ENCODE results near the gene MR1.
"Not testable (repeated sequence)": the region's sequence is repeated elsewhere in the genome, so short reads cannot be mapped to it uniquely, and the experiment has no call there.

The MR1 gene

DNA sequence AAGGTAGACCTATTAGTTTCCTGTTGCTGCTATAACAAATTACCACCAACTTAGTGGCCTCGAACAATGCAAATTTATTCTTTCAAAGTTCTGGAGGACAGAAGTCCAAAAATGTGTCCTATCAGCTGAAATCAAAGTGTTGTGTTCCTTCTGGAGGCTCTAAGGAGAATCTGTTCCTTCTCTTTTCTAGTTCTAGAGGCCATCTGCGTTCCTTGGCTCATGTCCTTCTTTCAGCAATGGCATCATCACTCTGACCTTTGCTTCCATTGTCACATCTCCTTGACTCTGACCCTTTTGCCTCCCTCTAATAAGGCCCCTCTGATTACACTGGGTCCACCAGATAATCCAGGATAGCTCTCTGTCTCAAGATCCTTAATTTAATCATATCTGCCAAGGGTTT lies 1.2 kb upstream of the MR1 start:
- DNase-seq, result no peak

DNA sequence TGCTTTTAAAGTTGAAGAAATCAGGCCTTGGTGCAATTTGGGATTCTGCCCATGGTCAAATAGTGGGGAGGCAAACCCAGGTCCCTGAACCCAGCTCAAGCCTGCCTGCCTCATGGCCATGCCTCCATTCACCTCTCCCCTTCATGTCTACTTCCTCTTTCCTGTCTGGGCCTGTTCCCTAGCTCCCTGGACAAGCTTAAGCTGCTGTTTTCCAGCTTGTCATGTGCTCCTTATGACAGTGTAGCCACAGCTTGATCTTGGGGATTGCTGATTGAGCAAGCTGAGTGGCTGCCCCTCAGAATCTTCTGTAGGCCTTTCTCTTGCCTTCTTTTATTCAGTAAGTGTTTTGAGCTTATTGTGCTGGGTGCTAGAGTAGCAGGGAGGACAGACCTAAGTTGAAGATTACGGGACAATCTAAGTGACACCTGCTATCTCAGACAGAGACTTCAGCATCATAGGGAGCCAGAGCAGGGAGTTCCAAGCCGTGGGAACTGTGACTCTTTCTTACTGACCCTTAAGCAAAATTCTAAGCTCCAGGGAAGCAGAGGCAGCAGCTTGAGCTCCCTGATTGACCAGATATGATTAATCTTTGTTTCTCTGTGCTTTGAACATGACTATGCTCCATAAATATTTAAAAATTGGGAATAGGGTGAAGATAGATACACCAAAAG lies 520 bp upstream of the MR1 start:
- DNase-seq, result peak in 1 of 2 donors; percentile 44

DNA sequence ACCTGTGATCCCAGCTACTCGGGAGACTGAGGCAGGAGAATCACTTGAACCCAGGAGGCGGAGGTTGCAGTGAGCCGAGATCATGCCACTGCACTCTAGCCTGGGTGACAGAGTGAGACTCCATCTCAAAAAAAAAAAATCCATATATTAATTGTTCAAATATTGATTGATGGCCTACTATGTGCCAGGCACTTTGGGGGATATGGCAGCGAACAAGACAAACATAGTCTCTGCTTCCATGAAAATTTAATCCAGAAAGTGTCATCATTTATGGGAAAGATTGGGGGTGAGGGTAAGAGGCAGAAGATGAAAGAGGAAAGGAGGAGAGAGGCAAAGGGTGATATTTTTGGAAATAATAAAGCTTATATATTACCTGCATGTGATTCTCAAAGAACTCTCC lies 1.4 kb downstream of the MR1 start:
- DNase-seq, result not testable (repeated sequence)

DNA sequence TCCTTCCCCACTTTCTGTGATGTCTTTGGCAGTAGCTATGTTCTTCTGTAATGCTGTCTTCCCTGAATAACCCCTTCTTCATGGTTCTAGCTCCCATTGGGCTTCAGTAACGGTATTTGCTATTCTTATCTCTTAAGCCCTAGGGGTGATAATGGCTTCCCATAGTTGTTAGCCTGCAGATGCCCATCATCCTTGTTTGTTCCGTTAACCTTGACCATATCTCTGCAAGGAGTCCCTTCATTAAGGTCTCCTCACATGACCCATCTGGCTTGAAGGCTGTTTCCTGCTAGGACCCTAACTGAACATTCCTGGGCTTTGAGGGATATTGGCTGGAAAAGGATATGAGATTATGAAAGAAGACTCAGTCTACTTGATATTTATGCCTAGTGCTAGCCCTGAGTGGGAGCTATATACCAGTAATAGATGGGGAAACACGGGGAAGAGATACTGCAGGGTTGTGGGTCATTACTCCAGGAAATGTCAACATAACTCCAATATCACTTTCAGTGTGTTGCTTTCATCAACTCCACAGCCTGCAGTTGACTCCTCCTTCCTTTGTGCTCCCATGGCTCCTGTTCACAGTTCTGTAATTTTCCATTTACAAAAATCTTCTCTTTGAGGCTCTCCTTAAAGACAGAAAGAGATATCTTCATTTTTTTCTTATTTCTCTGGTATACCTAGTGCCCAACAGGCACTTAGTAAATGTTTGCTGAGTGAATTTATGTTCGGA lies 2.5 kb downstream of the MR1 start:
- no peak for DNase-seq

DNA sequence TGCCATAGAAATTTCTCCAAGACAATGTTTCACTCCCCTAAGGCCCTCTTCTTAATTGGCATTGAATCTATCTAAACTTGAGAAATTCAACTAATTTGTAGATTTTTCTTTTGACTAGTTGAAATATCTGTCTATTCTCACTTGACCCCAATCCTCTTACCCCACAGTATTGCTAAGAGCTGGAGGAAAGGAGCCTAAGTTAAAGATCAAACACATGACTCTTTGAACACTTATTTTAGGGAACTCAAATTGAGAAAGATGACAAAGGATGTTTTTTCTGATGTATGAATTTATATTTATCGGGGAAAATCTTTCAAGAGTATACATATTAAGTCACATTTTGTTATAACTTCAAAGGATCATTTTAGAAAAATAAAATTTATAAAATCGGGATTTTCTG lies 3.6 kb downstream of the MR1 start:
- DNase-seq, result no peak

DNA sequence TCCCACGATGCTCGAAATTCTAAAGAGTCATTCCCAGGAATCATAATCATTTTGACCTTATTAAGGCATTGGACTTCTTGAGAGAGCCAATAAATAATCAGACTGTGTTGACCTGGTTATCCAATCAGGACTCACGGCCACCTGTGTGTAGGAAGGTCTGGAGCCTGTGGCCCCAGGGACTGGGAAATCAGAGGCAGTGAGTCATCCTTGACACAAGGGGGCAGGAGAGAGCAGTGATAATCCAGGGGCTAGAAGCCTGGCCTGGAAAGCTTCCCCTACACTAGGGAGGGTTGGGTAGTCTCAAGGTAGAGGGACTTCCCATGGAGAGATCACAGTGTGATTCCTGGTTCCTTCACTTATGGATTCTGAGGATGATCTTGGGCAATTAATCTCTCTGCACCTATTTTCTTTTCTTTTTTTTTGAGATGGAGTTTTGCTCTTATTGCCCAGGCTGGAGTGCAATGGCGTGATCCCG lies 4.7 kb downstream of the MR1 start:
- peak; percentile 65 to 79 for DNase-seq

DNA sequence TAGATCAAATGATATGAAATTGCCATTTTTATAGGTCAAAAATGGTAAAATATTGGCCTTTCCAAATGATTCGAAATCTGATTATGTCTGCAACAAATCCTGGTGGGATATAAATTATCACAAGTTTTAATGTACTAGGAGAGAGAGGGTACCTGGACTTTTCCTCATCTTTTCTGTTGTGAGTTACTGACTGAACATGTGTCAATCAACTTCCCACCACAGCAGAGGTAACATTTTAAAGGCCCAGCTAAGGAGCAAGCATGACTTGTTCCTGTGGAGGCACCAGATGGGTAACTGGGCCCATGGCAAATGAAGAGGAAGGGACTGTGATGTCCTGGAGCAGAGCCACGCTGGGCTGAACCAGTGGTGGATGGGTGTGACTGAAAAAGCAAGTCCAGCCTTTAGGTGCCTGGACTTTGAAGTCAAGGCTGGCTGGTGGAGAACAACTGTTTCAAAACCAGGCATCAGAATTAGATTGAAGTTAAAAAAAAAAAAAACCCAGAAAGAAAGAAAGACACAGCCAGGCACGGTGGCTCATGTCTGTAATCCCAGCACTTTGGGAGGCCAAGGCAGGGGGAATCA lies 6.6 kb downstream of the MR1 start:
- DNase-seq, result no peak

DNA sequence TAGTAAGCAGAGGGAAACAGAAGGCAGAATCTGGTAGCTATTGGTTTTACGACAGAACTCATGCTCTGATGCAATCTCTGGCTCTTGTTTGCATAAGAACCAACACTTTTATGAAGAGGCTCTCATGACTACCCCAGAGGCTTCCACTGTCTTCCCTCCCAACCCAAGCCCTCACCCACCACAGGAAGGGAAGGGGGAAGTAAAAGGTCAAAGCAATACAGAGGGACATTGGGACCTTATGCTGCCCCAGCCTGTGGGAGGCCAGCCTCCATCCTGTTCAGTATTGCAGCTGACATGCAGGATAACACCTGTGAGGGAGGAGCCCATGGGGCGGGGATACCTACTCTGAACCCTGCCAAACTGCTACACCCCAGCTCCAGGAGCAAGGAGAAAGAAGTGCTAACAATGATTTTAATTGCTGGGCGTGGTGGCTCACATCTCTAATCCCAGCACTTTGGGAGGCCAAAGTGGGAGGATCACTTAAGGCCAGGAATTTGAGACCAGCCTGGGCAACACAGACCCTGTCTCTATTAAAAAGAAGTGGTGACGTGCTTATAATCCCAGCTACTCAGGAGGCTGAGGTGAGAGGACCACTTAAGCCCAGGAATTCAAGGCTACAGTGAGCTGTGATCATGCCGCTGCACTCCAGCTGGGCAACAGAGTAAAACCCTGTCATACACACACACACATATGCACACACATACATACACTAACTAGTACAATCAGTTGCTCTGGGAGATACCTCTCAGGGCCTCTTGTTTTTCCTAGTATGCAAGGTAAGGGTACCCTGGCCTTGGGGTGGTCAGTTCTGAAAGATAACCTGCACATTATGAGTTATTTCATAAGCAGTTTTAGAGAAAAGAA lies 9.5 kb downstream of the MR1 start:
- DNase-seq, result peak in 1 of 2 donors; percentile 60

DNA sequence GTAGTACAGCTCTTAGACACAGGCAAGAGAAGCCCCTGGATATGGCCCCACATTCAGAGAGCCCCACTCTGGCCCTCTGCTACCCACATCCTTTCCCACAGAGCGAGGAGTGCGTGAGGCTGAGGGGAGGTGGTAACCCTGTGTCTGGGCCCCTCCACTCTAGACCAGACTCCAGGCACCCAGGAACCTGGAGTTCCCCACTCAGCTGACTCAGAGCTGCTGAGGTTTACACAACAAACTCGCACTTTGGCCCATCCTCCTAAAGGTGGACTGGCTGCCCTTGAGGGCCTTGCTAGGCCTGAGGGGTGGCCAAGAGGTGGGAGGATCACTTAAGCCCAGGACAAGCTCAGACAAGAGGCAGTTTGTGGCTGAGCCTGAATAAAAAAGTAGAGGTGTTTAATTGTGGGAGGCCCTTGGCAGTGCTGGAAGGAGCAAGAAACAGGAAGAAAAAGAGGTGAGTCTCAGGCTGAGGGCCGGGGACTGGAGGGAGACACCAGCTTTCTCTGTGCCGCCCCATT lies 10.7 kb downstream of the MR1 start:
- DNase-seq, result peak; percentile 30 to 70

DNA sequence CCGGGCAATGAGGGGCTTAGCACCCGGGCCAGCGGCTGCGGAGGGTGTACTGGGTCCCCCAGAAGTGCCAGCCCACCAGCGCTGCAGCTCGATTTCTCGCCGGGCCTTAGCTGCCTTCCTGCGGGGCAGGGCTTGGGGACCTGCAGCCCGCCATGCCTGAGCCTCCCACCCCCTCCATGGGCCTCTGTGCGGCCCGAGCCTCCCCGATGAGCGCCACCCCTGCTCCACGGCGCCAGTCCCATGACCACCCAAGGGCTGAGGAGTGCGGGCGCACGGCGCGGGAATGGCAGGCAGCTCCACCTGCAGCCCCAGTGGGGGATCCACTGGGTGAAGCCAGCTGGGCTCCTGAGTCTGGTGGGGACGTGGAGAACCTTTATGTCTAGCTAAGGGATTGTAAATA lies 12.2 kb downstream of the MR1 start:
- not testable (repeated sequence) for DNase-seq

DNA sequence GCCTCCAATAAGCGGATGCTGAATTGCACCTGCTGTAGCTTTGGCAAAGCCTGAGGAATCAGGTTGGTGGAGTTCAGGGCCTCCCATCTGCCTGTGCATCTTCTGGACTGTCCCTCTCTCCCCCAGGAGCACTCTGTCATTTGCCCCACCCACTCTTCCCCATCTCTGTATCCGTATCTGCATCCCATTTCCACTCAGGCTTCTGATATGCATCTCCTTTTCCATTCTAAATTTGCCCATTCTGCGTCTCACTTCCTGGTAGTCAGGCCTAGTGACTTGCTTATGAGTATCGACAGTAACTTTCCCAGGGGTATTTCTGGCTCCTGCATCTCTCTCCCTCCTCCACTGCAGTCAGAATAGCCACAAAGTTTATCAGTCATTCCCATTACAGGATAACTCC lies 15.6 kb downstream of the MR1 start:
- DNase-seq, result no peak

DNA sequence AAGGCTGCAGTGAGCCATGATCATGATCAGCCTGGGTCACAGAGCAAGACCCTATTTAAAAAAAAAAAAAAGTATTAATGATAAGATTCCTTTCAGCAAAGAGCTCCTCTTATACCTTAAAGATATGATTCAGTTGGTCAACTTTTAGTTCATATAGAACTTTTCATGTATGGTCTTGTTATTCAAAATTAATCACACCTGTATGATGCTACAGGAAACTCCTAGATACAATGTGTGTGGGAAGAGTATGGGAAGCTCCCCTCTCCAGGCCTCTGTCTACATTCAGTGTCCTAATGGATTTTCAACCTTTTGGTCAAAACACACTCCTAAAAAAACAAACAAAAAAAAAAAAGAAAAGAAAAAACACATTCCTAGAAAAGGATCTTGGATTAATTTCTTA lies 17.1 kb downstream of the MR1 start:
- DNase-seq, result no peak

DNA sequence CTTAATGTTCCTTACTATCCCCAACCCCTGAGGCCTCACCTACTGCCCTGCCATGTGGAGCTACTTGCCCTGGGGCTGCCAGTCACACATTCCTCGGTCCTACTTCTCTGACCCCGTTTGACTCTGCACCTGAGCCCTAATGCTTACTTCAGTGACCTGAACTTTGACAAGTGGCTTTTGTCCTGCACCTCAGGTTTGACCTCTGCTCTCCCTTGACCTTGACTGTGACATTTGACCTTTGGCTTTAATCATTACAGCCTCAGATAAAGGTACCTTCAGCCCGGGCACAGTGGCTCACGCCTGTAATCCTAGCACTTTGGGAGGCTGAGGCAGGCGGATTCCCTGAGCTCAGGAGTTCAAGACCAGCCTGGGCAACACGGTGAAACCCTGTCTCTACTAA lies 22.8 kb downstream of the MR1 start:
- no peak for DNase-seq

DNA sequence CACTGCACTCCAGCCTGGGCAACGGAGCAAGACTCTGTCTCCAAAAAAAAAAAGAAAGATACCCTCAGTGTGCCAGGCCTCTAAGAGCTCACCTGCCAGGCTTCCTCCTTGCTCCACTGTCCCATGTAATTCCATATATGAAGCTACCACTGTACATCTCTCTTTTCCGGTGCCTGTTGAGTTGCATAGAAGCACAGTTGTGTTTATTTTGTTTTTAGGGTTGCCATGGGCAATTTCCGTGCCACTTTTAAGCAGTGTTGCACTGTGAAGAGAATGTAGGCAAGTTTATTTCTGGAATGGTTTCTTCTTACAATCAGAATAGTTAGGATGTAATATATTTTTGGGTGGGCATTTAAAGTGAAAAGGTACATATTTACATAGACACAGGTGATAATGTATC lies 23.3 kb downstream of the MR1 start:
- DNase-seq, result no peak

DNA sequence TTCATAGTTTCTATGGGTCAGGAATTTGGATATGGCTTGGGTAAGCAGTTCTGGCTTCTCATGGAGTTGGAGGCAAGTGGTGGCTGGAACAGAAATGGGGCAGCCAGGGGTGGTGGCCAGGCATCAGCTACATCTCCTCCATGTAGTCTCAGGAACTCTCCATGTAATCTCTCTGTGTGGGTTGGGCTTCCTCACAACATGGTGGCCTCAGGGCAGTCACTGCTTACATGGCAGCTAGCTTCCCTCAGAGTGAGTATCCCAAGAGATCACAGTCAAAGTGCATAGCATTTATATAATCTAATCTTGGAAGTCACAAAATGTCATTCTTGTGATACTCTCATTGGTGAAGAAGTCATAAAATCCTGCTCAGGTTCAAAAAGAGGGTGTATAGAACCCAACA lies 25.7 kb downstream of the MR1 start:
- DNase-seq, result no peak

DNA sequence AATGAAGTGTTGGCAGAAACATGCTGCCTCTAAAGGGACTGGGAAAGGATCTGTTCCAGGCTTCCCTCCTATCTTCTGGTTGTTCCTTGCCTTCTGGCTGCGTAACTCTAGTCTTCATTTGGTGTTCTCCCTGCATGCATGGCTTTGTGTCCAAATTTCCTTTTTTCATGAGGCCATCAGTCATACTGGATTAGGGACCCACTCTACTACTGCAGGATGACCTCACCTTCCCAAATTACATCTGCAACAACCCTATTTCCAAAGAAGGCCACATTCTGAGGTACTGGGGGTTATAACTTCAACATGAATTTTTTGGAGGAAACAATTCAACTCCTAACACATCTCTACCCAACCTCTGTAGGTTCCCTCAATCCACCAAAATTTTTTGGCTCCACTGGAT lies 26.3 kb downstream of the MR1 start:
- no peak for DNase-seq

DNA sequence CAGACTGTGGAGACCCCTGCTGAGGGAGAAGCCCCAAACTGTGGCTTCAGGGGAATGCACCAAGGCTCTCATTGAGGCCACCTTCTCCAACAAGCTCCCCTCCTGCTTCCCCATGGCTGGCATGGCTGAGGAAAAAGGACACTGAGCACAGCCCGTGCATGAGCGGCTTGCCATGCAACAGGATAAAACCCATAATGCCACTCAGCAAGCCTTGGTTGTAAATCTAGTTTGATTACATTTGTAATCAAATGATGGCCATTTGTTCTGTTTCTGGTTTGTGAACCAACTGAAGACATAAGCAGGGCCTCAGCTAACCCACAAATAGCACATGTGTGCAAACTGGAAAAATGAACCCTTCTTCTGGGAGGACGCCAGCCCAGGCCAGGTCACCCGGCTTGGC lies 27.2 kb downstream of the MR1 start:
- DNase-seq, result not testable (repeated sequence)

DNA sequence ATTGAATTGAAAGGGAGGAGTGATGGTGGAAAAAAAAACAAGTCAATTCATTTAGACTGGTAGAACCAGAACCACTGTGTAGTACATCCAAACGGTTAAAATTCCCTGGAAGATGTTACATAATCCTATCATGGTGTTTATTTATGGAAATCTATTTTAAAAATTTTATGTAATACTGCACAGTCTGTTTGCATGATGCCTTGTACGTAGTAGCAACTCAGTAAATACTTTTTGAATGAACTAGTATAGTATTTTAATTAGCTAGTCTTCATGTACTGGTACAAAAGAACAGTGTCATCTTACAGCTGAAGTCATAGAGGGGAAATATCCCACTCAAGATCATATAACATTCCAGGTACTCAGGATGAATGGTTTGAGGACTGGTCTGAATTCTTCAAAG lies 27.7 kb downstream of the MR1 start:
- no peak for DNase-seq

DNA sequence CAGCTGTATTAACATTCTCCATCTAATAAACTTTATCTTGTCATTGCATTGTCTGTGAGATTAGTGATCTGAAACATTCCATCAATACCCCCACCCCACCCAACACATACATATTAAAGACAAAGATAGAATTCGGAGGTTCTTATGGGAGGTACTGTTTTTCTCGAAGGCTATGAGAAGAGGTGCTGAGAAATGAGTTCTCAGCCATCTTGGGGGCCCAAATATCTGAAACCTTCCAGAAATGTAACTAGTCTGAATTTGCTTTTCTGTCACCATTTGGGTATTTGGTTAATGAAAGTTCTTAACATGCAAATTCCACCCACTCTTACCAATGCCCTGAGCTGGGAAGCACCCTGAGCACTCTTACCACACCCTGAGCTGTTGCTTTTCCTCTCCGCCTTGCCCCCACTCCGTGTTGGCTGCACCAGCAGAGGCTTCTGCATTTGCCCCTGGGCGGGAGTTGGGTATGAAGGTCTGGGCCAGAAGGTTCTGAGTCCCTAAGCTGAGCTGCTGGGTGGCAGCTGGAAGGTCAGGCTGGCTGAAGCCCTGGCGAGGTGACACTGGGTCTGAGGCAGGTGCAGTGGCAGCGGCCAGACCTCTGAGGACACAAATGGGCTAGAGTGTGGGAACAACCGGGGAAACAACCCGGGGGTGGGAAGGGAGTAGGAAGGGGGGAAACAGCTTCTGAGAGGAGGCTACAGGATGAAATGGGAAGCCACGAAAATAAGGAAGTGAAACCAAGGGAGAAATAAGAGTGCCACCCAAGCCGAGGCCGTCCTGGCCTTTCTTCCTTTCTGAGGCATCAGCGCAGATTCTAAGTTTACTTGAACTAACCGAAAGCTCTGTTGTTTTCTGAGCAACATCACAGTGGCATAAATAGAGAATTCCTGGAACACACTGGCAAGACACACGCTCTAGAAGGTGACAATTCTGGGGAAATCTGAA lies 28.4 kb downstream of the MR1 start:
- DNase-seq, result peak in 1 of 2 donors; percentile 61

DNA sequence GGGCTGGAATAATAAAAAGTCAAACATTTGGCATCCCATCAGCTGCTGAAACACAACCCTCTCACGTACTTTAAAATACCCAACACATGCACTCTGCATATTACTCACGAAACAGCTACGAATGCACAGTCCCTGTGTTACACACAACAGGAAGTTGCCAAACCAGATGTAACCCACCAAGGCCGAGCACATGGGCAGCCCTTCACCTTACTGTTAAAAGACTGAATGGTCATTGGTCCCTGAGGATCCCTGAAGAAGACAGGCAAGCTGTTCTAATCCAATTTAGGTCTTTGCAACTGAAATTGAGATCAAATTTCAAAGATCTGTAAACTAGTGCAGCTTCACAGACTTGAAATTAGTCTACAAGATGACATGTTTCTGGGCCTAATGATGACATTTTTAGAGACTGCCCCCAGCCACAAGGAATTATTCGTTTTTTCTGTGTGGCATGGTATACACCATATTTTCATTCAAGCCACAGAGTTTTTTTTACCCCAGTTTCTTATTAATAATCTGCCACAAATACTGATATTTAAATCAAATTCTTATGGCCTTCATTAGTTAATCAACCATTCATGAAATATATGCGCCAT lies 29.1 kb downstream of the MR1 start:
- peak; percentile 26 to 49 for DNase-seq

DNA sequence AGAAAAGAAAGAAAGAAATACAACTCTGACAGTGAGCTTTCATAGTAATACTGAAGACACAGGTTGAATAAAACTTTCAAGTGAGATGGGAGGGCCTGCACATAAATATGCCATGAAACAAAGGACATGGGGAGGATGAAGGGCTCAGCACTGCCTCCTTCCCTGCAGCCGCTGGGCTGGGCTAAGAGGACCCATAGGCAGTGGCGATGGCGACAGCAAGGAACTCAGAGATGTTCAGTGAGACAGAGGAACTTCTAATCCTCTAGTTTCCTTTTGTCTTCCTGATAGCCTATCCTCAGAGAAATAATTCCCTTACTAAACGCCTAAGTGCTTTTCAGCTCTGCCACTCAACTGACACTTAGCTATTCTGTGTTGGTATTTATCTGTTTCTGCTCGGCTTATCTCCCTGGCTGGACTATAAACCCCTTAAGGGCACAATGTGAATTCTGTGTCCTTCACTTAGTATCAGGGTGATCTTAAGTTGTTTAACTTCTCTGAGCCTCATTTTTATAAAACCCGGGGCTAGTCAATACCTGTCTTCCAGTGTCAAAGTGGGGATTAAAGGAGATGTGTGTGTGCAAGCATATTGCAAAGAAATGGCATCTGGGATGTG lies 30.3 kb downstream of the MR1 start:
- no peak for DNase-seq

All from CD4-positive, alpha-beta T cell treated with Interleukin-1 beta for 1 hour (primary cell).